ENCODE data around the gene SESTD1.

The SESTD1 gene

DNA sequence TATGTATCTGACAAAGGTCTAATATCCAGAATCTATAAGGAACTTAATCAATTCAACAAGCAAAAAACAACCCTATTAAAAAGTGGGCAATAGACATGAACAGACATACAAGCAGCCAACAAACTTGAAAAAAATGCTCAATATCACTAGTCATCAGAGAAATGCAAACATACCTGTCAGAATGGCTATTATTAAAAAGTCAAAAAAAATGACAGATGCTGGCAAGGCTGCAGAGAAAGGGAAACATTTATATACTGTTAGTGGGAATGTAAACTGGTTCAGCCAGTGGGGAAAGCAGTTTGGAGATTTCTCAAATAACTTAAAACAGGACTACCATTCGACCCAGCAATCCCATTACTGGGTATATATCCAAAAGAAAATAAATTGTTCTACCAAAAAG is 21.6 kb downstream of the SESTD1 start:
- no peak for TF ChIP-seq CTCF (IDR thresholded peaks at IDR 0.05; ENCODE audit: insufficient read depth, low read length, missing control alignments)
- no peak for DNase-seq (ENCODE audit: low read depth, low spot score)
- POLR2A ChIA-PET, result no interaction called here
- H3K4me3 ChIP-seq (ENCODE audit: low read depth, low read length), result no peak overlapping the region
- CTCF ChIA-PET, result no interaction called here

DNA sequence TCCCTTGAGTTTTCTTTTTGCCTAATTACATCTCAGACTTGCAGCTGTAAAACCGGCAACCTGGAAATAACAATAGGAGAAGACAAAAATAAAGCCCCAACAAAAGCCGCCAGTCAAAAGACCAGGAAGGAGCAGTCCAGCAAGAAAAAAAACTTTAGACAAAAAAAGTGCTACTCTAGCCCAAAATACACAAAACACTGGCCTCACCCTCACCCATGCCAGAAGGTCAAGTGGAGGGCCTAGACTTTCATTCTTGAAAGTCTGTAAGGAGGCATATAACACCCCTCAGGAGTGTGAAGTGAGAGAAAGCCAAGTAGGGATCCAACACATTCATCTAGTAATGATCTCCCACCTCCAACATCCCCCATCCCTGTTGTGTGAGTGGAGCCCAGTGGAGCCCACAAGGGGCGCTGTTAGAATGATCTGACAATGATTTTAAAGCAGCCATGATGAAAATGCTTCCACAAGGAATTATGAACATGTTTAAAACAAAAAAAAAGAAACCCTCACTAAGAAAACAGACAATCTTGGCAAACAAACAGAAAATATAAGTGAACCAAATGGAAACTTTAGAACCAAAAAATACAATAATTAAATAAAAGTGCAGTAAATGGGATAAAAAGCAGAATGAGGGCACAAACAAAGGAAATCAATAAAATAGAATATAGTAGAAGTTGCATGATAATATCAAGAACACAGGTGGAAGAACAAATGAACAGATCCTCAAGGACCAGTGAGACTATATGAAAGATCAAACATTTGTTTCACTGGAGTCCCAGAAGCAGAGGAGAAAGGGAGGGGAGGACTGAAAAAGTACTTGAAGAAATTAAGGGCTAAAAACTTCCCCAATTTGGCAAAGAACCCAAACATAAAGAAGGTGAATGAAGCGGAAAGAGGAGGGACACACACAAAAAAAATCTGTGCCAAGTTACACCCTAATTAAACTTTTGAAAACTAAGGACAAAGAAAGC is 23.9 kb downstream of the SESTD1 start:
- DNase-seq (ENCODE audit: low read depth, low spot score), result no peak
- POLR2A ChIA-PET, result no interaction called here
- TF ChIP-seq CTCF (IDR thresholded peaks at IDR 0.05; ENCODE audit: insufficient read depth, low read length, missing control alignments), result no peak
- CTCF ChIA-PET, result no interaction called here
- H3K4me3 ChIP-seq (ENCODE audit: low read depth, low read length), result no peak overlapping the region

DNA sequence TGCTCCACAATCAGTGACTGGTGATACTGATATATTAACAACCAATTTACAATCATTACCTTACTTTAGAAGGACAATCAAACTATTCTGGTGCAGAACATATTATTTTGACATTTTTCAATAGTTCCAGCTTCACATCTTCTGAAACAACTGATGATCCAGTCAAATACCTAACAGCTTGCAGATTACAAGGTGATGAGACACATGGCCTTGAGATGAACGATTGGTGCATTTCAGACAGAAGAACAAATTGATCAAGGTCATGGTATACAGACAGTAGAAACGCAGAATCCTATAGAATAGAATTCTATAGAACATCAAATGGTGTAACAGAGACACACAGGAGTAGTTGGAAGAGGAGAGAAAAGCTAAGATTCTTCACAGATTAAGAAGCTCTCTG is 24.8 kb downstream of the SESTD1 start:
- ChIA-PET CTCF (interaction anchor here (1.2 kb wide), 1 partner anchor 20 kb away, joined by 7 read pairs; no protein-coding TSS in a partner anchor), POLR2A (no interaction called here)
- no peak for TF ChIP-seq CTCF (IDR thresholded peaks at IDR 0.05; ENCODE audit: insufficient read depth, low read length, missing control alignments)

GRCh38 chr2:179239195-179239594 is 25.4 kb downstream of the SESTD1 start:
- ChIA-PET POLR2A (no interaction called here), CTCF (interaction anchor here (1.2 kb wide), 2 partner anchors 20 to 172 kb away, joined by 3 to 7 read pairs; no protein-coding TSS in a partner anchor)

More for the DNA sequence above, 24.8 kb downstream of the SESTD1 start:
- no peak overlapping the region for H3K4me3 ChIP-seq (ENCODE audit: low read depth, low read length)
- DNase-seq (ENCODE audit: low read depth, low spot score), result no peak

DNA sequence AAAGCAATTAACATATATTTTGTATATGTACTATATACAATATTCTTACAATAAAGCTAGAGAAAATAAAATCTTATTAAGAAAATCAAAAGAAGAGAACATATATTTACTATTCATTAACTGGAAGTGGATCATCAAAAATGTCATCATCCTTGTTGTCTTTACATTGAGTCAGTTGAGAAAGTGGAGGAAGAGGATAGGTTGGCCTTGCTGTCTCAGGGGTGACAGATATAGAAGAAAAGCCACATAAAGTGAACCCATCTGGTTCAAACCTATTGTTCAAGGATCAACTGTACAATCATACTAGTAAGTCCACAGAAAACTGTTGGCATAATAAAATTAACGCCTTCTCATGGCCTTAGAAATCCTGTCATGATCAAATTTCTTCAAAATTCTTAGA is 26.6 kb downstream of the SESTD1 start:
- TF ChIP-seq CTCF (IDR thresholded peaks at IDR 0.05; ENCODE audit: insufficient read depth, low read length, missing control alignments), result no peak
- ChIA-PET POLR2A (no interaction called here), CTCF (interaction anchor here (1.0 to 1.2 kb wide), 2 partner anchors 19 to 173 kb away, joined by 3 read pairs; no protein-coding TSS in a partner anchor)

More at GRCh38 chr2:179239195-179239594, 25.4 kb downstream of the SESTD1 start:
- H3K4me3 ChIP-seq (ENCODE audit: low read depth, low read length), result no peak overlapping the region
- TF ChIP-seq CTCF (IDR thresholded peaks at IDR 0.05; ENCODE audit: insufficient read depth, low read length, missing control alignments), result no peak
- no peak for DNase-seq (ENCODE audit: low read depth, low spot score)

DNA sequence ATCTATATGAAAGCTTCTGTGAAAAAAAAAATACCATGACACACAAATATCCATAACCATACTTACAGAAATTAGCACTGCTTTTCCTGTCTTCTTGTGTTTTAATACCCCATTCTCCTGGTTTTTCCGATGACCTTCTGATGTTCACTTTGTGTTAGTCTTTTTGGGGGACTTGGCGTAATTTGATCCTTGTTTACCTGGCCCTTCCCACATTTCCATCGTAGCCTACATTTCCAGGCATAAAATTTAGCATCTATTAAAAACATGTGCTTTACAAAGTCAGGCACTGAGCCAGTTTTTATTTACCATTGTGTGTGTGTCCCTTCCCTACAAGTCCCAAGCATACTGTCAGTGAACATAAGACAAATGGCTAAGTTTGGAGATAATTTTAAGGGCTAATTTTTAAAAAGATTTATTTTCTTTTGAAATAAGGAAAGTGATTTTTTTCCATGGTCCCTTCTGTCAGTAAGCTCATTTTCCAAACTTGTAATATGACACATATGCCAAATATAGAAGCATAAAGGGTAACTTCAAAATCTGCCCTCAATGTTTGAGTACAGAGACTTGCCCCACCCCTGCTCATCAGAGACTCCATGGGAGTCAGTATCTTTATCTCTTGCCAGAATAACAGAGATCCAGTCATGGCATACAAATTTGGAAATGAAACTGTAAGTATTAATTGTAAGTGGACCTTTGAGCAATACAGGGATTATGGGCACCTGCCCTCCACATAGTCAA is 27.3 kb downstream of the SESTD1 start:
- POLR2A ChIA-PET, result no interaction called here

More for the DNA sequence above, 26.6 kb downstream of the SESTD1 start:
- DNase-seq (ENCODE audit: low read depth, low spot score), result no peak
- no peak overlapping the region for H3K4me3 ChIP-seq (ENCODE audit: low read depth, low read length)

More for the DNA sequence above, 27.3 kb downstream of the SESTD1 start:
- DNase-seq (ENCODE audit: low read depth, low spot score), result no peak
- no peak overlapping the region for H3K4me3 ChIP-seq (ENCODE audit: low read depth, low read length)
- no peak for TF ChIP-seq CTCF (IDR thresholded peaks at IDR 0.05; ENCODE audit: insufficient read depth, low read length, missing control alignments)
- CTCF ChIA-PET, result interaction anchor here (1.0 kb wide), 1 partner anchor 18 kb away, joined by 3 read pairs; no protein-coding TSS in a partner anchor
